ENCODE measurements around the gene CBY3. TPM values are rescaled to one million over a fixed set of nuclear protein-coding genes. Genes with fewer than 3 reads are reported as not detected.

Gene CBY3
- total and polyA plus RNA-seq, 2 of the 13 experiments (the other 11 are each of a cell fraction or from before 2014, with no cell fraction given) = not detected

DNA sequence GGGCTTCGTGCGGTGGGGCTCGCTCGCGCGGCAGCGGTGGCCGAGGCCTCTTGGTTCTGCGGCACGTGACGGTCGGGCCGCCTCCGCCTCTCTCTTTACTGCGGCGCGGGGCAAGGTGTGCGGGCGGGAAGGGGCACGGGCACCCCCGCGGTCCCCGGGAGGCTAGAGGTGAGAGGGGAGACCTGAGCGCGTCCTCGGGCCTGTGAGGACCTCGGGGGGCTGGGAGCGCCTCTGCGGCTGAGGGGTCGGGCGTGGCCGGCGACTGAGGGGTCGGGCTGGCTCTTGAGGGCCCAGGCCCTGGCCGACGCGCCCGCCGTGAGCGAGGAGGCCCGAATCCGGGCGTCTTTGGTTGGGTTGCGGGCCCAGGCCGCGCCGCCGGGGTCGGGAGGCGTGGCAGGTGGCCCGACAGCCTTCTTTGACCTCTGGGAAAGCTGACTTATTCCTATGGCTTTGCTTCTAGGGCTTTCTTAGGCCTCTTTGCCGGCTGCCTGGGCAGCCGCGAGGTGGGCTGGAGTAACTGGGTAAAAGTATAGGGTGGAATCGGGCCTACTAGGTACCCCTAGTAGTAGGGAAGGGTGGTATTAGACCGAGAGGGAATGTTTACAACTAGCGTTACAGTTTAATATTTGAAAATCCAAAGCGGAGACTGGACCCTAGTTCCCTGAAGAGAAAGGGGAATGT lies 18.2 kb upstream of the CBY3 start, which contains the start of gene CANX (continued):
- TF ChIP-seq TRAFD1 (CRISPR knock-in tag; IDR thresholded peaks at IDR 0.05; ENCODE audit: borderline replicate concordance) (no peak; the same call in 1 of the 2 replicates), ZNF337 (CRISPR knock-in tag; IDR thresholded peaks at IDR 0.05; ENCODE audit: borderline replicate concordance, low read depth) (no peak), ELF4 (CRISPR knock-in tag; IDR thresholded peaks at IDR 0.05; ENCODE audit: borderline replicate concordance) (peak; percentile 51; the same call in 1 of the 2 replicates), GATA4 (IDR thresholded peaks at IDR 0.05; ENCODE audit: borderline replicate concordance, low read depth) (no peak), ZNF7 (CRISPR knock-in tag; IDR thresholded peaks at IDR 0.05) (peak; percentile 39; the same call in 1 of the 2 replicates), XRCC5 (optimal IDR thresholded peaks at IDR 0.05; ENCODE audit: low read length) (no peak), BORCS8-MEF2B (CRISPR knock-in tag; IDR thresholded peaks at IDR 0.05) (peak; percentile 79; the same call in 1 of the 2 replicates), TAF1 (CRISPR knock-in tag; IDR thresholded peaks at IDR 0.05) (peak; percentile 94), KDM4B (CRISPR knock-in tag; IDR thresholded peaks at IDR 0.05) (no peak), MBNL3 (CRISPR knock-in tag; conservative IDR thresholded peaks at IDR 0.05) (no peak), ZNF776 (CRISPR knock-in tag; IDR thresholded peaks at IDR 0.05) (peak; percentile 52; the same call in 1 of the 2 replicates), CCAR2 (optimal IDR thresholded peaks at IDR 0.05; ENCODE audit: low read depth, low read length) (no peak), ZNF253 (CRISPR knock-in tag; IDR thresholded peaks at IDR 0.05; ENCODE audit: borderline replicate concordance) (0 out of 2 replicates have a peak, but pooled peaks have one; percentile 66)
- TF ChIP-seq, protein P1, sequence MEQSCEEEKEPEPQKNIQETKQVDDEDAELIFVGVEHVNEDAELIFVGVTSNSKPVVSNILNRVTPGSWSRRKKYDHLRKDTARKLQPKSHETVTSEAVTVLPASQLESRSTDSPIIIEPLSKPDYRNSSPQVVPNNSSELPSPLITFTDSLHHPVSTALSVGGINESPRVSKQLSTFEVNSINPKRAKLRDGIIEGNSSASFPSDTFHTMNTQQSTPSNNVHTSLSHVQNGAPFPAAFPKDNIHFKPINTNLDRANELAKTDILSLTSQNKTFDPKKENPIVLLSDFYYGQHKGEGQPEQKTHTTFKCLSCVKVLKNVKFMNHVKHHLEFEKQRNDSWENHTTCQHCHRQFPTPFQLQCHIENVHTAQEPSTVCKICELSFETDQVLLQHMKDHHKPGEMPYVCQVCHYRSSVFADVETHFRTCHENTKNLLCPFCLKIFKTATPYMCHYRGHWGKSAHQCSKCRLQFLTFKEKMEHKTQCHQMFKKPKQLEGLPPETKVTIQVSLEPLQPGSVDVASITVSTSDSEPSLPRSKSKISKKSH (CRISPR knock-in tag; IDR thresholded peaks at IDR 0.05; ENCODE audit: borderline replicate concordance) = peak; percentile 68; the same call in 1 of the 2 replicates
- TF ChIP-seq, protein P2, sequence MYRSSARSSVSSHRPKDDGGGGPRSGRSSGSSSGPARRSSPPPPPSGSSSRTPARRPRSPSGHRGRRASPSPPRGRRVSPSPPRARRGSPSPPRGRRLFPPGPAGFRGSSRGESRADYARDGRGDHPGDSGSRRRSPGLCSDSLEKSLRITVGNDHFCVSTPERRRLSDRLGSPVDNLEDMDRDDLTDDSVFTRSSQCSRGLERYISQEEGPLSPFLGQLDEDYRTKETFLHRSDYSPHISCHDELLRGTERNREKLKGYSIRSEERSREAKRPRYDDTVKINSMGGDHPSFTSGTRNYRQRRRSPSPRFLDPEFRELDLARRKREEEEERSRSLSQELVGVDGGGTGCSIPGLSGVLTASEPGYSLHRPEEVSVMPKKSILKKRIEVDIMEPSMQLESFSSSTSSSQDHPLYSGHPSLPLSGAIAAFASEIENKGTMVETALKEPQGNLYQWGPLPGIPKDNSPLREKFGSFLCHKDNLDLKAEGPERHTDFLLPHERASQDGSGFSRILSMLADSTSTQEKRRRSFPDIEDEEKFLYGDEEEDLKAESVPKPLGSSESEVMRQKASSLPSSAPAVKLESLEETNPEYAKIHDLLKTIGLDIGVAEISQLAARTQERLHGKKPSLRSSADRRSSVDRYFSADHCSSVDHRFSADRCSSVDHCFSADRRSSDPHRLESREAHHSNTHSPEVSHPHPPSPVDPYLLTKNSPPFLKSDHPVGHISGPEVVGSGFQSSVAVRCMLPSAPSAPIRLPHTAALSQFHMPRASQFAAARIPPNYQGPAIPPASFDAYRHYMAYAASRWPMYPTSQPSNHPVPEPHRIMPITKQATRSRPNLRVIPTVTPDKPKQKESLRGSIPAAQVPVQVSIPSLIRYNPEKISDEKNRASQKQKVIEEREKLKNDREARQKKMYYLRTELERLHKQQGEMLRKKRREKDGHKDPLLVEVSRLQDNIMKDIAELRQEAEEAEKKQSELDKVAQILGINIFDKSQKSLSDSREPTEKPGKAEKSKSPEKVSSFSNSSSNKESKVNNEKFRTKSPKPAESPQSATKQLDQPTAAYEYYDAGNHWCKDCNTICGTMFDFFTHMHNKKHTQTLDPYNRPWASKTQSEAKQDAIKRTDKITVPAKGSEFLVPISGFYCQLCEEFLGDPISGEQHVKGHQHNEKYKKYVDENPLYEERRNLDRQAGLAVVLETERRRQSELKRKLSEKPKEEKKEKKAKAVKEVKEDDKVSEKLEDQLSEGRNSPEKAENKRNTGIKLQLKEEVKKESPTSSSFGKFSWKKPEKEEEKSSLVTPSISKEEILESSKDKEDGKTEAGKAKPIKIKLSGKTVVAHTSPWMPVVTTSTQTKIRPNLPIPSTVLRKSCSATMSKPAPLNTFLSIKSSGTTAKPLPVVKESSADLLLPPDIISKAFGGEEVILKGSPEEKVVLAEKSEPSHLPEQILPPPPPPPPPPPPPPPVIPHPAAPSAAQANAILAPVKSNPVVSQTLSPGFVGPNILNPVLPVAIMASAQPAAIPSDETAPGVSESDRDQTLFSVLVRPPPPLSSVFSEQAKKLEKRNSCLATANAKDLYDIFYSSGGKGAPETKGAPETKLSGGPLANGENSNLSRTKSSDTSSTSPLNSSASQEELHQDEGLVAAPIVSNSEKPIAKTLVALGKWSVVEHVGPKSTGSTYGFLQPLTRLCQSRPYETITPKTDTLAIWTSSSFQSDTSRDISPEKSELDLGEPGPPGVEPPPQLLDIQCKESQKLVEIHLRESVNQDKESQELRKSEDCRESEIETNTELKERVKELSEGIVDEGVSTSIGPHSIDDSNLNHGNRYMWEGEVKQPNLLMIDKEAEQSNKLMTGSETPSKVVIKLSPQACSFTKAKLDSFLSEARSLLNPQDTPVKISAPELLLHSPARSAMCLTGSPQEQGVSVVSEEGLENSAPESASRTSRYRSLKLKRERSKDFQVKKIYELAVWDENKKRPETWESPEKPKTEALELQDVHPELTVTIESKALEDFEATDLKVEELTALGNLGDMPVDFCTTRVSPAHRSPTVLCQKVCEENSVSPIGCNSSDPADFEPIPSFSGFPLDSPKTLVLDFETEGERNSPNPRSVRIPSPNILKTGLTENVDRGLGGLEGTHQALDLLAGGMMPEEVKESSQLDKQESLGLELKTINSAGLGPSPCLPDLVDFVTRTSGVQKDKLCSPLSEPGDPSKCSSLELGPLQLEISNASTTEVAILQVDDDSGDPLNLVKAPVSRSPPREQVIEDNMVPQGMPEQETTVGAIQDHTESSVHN (CRISPR knock-in tag; IDR thresholded peaks at IDR 0.05) = no peak; the same call in 1 of the 2 replicates
- TF ChIP-seq, protein P3, sequence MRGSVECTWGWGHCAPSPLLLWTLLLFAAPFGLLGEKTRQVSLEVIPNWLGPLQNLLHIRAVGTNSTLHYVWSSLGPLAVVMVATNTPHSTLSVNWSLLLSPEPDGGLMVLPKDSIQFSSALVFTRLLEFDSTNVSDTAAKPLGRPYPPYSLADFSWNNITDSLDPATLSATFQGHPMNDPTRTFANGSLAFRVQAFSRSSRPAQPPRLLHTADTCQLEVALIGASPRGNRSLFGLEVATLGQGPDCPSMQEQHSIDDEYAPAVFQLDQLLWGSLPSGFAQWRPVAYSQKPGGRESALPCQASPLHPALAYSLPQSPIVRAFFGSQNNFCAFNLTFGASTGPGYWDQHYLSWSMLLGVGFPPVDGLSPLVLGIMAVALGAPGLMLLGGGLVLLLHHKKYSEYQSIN (CRISPR knock-in tag; IDR thresholded peaks at IDR 0.05; ENCODE audit: borderline replicate concordance) = no peak

Measured in HepG2 (cell line).